COR-L47 (cell line): ENCODE measurements around the gene NNT.
"Not testable (repeated sequence)": the region's sequence is repeated elsewhere in the genome, so short reads cannot be mapped to it uniquely, and the experiment has no call there.

Source experiments
- DNase-seq: peaks from one replicate; lab custom pipeline; 2025; lab: John Stamatoyannopoulos, UW

The NNT gene

DNA sequence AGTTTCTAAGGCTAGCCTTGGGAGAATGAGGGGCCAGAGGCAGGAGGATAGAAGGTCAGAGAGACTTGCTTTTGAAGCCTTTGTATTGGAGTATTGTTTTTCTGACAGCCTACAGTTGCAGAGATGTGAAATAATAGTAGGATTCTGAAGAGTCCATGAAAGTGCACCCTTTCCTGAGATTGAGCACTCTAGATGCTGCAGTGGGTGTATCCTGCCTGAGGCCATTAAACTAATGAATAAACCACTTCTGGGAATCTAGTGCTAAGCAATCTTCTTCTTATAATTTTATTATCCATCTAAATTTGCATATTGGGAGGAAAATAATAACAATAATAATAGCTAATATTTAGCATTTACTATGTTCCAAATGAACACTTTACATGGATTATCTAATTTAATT lies 19.3 kb upstream of the NNT start:
- DNase-seq: no peak

DNA sequence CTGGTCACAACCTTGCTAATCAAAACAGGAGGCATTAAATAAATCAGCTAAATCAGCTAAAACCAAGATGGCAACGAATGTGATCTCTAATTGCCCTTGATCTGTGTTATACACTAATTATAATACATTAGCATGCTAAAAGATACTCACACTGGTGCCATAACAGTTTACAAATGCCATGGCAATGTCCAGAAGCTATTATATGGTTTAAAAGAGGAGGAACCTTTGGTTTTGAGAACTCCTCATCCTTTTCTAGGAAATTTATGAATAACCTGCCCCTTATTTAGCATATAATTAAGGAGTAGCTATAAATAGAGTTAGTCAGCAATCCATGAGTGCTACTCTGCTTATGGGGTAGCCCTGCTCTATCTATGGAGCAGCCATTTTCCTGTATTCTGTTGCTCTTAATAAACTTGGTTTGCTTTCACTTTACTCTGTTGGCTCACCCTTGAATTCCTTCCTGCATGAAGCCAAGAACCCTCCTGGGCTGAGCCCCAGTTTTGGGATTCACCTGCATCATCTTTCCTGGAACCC lies 18.7 kb upstream of the NNT start:
- DNase-seq: no peak

DNA sequence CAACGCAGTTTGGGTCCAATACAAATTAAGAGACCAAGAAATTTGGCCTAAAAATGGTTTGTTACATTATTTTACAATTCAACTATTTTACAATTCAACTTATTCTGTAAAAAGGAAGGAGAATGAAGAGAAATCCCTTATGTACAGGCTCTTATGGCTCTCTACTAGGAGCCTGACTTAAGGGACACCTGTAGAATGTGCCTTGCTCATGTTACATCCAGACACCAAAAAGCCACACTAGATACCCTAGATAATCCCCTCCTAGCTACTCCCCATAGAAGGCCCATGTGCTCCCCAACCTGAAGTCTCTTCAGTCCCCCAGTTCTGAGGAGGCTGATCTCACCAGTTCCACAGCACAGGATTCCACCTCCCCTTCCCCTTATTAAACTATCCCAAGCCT lies 14.1 kb upstream of the NNT start:
- DNase-seq: no peak

DNA sequence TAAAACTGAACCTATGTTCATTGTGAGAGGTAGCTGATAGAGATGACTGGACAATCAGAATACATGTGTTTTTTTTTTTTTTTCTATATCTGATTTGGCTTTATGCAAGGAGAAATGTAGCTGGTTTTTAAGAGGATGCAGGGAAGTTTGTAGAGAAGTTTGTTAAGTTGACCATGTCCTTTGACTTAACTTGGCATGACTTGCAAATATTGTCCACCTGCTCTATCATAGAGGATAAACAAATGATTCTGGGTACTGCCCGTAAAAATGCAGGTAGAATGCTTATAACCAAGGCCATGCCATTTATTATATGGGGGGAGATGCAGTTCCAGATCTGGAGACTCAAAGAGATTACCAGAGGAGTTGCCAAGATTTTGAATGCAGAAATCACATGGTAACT lies 13.7 kb upstream of the NNT start:
- no peak for DNase-seq

DNA sequence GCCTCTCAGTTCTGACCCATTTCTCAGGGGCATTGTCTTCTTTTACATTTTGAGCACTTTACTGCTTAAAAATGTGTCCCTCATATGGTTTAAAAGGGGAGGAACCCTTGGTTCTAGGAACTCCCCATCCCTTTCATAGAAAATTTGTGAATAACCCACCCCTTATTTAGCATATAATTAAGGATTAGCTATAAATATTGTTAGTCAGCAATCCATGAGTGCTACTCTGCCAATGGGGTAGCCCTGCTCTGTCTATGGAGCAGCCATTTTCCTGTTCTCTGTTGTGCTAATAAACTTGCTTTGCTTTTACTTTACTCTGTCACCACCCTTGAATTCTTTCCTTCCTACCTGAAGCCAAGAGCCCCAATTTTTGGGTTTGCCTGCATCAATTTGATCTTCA lies 12.3 kb upstream of the NNT start:
- DNase-seq: no peak

DNA sequence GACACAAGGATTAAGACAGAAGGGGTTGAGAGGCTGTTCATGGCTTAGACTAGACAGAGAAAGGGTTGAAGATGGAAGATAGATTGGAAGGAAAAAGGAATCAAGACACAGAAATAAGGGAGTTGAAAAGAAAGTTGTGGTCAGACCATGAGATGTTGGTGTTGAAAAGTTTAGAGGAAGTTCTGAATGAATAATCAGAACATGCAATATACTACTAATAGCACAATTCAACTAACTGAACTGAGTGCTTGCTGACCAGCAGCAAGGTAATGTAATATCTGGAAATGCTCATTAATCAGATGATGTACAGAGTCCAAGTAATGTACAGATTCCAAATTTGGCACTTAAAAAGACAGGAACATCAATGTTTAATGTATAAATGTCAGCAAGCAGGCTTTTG lies 10.6 kb upstream of the NNT start:
- DNase-seq: no peak

DNA sequence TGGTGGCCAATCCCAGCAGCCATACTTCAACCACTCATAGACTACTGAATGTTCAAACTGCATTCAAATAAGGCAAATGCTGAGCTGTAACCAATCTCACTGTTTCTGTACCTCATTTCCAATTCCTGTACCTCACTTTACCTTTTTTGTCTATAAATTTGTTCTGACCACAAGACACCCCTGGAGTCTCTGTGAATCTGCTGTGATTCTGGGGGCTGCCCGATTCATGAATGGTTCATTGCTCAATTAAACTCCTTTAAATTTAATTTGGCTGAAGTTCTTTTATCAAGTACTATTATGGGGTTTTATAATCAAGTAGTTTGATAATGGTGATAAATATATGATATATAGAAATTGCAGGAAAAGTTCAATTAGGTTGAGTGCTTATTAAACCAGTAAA lies 4.1 kb upstream of the NNT start:
- not testable (repeated sequence) for DNase-seq

DNA sequence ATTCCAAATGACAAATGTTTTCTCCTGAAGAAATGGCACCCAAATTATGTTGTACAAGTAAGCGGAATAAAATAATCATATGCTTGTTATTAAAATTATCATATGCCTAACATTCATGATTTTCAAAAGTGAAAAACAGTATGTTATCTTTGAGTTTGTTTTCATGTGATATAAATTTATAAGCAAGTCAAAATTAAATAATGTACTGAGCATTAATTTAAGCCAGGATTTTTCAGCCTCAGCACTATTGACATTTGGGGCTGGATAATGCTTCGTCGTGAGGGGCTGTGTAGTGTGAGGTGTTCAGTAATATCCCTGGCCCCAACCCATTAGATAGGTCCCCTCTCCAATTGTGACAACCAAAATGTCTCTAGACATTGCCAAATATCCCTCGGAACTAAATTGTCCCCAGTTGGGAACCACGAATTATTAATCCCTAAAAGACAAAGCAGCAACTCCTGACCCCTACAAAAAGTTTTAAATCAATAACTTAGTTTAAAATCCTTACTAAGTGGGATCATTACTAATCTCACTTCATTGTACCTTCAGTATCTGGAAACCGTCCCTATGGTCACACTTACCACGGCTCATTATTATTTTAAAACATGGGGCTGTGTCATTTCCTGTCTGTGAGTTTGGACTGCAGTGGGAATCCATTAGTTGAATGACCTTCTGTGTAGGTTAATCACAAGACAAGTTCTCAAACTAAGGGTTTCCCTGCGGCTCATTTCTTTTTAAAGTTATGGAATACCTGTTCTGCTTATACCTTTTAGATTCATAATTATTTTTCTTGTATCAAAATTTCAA lies 1.3 kb upstream of the NNT start:
- no peak for DNase-seq

DNA sequence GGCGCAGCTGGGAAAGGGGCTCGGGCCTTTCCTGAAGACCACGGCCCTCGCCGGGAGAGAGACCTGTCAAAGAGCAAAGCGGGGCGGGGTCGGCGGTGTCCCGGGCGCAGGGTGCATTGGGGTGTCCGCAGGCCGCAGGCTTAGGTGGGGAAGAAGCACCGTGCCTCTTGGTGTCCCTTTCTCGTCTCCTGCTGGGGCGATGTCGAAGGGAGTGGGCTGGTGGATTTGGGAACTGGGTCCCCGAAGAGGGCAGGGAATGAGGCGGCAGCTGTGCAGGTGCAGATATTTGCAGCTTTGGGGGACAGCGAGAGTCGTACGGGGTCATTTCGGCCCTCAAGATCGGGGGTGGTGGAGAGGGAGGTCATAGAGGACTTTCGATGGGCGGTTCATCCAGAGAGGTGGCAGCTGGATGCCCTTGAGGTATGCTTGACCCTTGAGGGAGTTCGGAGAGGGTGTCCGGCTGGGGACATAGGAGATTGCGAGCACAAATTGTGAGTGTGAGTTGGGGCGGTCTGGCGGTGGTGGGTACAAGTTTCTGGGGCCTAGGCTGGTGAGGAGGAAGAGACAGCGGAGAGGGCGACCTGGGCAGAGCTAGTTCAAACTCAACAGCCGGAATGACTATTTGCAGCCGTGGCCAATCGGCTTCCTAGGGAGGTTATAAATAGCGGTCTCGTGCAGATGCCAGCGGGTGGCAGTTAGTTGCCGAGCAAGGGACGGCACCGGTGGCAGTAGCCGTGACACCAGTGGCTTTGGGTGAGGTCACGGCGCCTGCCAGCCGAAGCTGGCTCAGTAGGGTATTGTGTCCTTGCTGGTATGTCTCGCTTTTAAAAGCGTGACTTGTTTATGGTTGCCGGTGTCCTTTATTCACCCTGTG lies 601 bp downstream of the NNT start:
- DNase-seq: peak; percentile 83

DNA sequence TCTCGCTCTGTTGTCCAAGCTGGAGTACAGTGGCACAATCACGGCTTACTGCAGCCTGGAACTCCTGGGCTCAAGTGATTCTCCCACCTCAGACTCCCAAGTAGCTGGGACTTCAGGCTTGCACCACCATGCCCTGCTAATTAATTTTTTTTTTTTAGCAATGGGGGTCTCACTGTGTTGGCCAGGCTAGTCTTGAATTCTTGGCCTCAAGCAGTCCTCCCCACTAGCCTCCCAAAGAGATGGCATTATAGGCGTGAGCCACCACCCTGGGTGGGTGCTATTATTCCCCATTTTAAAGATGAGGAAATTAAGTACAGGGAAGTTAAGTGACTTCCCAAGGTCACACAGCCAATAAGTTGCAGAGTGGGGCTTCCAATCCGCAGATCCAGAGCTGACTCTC lies 1.7 kb downstream of the NNT start:
- no peak for DNase-seq

DNA sequence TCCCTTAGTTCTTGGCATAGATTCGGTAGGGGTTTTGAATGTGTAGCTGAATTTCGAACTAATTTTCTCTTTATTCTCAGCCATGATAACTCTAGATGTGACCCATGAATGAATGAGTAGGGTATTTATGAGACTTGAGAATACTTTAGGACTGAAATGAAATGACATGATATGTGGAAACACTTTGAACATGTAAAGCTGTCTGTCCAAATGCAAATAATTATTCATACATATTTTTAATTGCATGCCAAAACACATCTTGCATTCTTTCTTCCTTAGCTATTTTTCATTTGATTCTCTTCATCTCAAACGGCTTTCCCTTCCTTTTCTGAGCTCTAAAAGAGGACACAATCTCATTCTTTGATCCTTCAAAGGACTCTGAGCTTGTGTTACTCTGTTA lies 3.4 kb downstream of the NNT start:
- no peak for DNase-seq

DNA sequence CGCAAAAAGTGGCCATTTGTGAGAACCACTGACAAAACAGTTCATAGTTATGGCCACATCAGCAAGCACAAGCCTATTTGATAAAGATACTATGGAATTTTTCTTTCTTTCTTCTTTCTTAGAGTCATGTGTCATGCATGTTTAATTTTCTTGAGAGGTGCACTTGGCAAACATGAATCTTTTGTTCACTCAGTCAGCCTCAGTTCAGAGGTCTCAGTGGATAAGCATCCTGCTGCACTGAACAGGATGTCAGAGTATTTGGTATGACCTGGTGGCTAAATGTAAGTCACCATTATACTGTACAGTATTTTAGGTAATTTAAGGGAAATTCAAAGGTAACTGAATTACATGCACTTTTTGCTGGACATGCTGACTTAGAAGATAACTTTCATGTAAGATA lies 5.4 kb downstream of the NNT start:
- DNase-seq: no peak

DNA sequence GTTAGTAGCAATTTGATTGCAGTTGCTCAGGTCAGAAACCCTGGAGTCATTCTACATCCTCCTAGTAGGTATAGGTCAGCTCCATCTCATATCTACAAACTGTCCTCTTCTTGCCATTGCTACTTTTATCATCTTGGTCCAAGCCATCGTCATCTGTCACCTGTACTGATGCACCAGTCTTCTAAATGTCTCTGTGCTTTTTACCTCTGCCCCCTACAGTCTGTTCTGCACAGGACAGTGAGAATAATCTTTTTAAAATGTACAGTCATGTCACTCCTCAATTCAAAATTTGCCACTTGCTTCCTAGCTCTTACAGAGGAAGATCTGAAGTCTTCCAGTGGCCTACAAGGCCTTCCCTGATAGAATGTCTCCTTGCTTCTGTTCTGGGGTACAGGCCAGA lies 6.8 kb downstream of the NNT start:
- no peak for DNase-seq

DNA sequence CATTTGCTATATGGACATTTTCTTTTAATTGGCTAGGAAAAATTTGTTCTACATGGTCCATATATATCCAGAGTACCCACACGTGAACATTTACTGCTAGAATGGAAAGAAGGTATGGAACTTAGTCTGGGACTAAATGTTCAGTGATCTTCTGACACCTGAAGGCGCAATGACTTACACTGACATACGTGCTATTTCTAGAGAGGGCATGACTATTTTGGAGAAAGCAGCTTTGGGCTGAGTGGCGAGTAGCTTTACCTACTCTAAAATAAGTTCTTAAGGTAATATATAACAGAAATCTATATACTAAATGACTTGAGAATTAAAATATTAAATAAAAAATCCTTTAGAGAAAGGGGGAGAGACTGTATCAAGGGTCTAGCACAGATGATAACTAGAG lies 10.4 kb downstream of the NNT start:
- no peak for DNase-seq

DNA sequence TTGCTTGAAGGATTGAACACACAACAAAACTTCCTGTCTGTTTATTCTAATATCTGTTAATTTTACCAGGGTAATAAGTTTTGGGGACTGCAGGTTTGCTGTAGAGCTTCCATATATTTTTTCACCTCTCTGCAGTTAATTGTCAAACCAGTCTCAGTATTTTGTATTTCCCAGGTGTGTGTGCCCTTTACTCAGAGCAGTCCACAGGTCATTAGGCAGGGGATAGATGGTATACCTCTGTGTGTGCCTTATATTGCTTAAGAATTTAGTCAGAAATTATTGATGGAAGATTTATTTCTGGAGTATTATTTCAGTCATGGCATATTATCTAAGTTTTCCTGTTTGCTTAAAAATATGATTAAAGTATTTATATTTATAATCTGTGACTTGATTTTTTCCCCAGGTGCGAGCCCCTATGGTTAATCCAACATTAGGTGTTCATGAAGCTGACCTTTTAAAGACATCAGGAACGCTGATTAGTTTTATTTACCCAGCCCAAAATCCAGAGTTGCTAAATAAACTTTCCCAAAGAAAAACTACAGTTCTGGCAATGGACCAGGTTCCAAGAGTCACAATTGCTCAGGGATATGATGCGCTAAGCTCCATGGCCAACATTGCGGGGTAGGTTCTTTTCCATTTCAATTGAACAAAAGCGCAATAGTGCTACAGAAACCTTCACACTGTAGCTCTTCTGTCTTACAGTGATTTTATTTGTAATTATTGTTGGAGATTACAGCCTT lies 12.6 kb downstream of the NNT start:
- no peak for DNase-seq

DNA sequence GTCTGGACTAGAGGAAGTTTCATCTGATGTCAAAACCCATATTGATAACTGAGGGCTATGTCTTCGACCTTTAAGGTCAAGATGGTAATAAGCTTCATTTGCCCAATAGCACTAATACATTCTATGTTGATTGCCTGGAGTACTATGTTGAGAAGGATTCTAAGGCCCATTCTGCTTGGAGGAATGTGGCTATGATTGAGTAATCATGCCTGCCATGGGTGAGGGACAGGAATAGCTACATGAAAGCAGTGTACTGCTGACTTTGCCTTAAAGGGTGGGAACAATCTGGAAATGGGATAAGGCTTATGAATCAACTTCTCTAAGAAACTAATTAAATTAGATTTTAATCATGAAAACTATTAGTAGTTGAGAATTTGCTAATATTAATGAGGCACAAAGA lies 13.6 kb downstream of the NNT start:
- DNase-seq: no peak

DNA sequence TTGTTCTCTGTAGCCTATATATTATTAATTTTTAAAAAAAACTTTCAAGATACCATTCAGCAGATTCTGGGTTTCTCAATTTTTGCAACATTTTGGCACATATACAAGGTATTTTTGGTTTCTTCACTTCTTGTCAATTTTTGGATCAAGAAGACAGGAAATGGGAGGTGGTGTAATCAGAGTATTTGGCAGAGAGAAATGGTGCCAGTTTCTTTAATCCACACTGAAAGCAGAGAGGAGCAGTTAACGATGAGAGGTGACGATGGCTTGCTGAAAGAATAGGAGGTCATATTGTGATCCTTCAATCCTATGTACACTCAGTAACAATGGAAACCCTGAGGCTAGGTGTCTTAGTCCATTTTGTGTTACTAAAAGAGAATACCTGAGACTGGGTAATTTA lies 16.4 kb downstream of the NNT start:
- no peak for DNase-seq

DNA sequence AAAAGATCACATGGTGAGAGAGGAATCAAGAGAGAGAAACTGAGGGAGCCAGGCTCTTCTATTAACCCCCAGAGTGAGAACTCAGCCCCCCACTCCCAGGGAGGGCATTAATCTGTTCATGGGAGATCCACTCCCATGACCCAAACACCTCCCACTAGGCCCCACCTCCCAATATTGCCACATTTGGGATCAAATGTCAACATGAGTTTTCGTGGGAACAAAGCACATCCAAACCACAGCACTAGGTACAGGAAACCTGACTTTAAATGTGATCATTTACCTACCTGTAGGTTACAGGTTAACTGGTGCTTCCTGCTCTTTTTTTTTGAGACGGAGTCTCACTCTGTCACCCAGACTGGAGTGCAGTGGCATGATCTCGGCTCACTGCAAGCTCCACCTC lies 16.9 kb downstream of the NNT start:
- DNase-seq: no peak

DNA sequence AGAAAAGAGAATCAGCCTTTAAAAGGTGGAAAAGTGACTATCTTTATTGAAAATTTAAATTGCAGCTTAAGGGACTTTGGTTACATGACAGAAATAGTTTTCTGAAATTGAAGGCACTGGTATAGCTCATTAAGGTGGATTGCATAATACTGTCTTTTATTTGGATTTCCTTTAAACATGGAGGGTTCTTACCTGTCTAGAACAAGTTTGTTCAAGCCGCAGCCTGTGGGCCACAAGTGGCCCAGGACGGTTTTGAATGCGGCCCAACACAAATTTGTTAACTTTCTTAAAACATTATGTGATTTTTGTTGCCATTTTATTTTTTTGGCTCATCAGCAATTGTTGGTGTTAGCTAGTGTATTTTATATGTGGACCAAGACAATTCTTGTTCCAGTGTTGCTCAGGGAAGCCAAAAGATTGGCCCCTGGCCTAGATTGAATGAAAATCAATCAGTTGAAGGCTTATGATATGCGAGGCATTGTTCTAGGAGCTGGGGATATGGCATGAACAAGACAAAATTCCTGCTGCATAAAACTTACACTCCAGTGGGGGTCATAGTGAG lies 18.0 kb downstream of the NNT start:
- DNase-seq: no peak

DNA sequence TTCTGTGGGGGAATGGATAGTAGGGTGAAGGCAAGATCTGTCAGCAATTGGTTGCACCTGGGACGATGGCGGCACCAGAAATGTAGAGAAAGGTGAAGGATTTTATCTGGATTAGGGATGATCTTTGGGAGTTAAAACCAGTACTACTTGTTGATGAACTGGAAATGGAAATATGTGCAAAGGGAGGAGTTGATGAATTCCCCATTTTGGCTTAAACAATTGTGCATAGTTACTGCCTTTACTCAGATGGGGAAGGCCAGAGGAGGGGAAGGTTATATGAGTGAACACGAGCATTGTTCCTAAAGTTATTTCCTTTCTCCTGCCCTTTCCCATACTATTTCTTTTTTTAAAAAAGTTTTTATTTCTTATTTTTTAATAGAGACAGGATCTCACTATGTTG lies 19.1 kb downstream of the NNT start:
- DNase-seq: no peak

DNA sequence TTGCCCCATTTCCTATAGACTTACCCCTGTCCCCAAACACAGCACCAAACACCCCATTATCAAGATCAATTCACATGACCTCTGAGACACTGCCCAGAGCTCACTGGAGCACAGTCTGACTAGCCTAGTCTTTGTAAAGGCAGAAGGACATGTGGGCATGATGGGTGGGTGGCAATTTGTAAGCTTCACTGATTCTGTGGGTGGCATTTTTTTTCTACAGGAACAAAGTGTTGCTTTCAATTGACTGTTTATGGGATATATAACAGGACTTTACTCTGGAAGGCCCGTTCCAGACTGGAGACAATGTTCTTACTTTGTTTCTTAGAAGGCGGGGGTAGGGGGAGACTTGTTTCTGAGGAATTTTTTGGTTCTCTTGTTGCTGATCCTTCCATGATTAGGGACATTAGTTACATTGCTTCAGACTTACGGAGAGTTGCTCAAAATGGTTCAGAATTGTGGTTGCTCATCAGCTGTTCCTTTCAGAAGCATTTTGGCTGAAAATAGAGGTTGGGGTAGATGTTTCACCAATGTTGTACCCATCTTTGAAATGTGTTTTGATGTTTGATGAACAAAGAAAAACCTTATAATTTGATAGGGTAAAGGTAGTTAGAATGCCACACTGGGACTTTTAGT lies 20.2 kb downstream of the NNT start:
- no peak for DNase-seq

DNA sequence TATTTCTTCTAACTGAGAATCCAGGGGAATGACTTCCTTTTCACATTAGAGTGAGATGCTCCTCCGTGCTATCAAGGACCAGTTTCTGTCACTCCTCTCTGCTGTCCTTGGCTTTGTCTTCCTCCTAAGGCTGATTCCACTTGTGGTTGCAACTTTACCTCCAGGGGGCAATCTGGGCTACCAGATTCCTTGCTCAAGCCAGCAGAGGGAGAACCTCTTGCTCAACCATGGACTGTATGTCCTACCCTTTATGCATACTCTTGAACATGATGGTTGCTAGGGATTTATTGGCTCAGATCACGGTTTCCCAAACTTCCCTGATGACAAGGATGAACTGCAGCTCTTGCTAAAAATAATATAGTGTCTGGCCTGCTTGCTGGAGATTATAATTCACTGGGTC lies 24.0 kb downstream of the NNT start:
- DNase-seq: peak; percentile 6
